Glutamatergic neuron (in vitro differentiated cells): ENCODE measurements around the gene L3MBTL4. TPM values are rescaled to one million over a fixed set of nuclear protein-coding genes. Genes with fewer than 3 reads are reported as not detected.

ENCODE experiments used
- DNase-seq: peaks from one replicate; pipeline ENCODE4 v3.0.0; 2022
- H3K27ac Mint-ChIP-seq: one replicate; pipeline ENCODE4 v1.8.0; 2020; ENCODE audit warnings: mild to moderate bottlenecking, mixed read lengths, inconsistent platforms; ENCODE audit not compliant: unreplicated experiment
- H3K27me3 Mint-ChIP-seq: one replicate; pipeline ENCODE4 v1.8.0; 2020; ENCODE audit warnings: mild to moderate bottlenecking, moderate library complexity, mixed read lengths, inconsistent platforms; ENCODE audit not compliant: unreplicated experiment
- H3K36me3 Mint-ChIP-seq: one replicate; pipeline ENCODE4 v1.8.0; 2020; ENCODE audit warnings: mild to moderate bottlenecking, mixed read lengths, inconsistent platforms; ENCODE audit not compliant: unreplicated experiment
- H3K4me1 Mint-ChIP-seq: one replicate; pipeline ENCODE4 v1.8.0; 2020; ENCODE audit warnings: mild to moderate bottlenecking, low read depth, mixed read lengths, inconsistent platforms; ENCODE audit not compliant: unreplicated experiment
- H3K4me3 Mint-ChIP-seq: one replicate; pipeline ENCODE4 v1.8.0; 2020; ENCODE audit warnings: mild to moderate bottlenecking, mixed read lengths, inconsistent platforms; ENCODE audit not compliant: unreplicated experiment
- H3K9me3 Mint-ChIP-seq: one replicate; pipeline ENCODE4 v1.8.0; 2020; ENCODE audit warnings: mild to moderate bottlenecking, moderate library complexity, mixed read lengths, inconsistent platforms; ENCODE audit not compliant: unreplicated experiment
- CTCF ChIP-seq: fragments of 200-600 bp; sonication (generic); IDR thresholded peaks from one replicate; pipeline ENCODE4 v1.5.0; 2021; ENCODE audit not compliant: partially characterized antibody, unreplicated experiment
- total RNA-seq: library from RNA; stranded (reverse); fragmentation: NEBNext Ultra II Directional; extraction: Animal tissue kit (Norgen Biotek cat#: 25700); gene quantifications from one replicate; pipeline ENCODE4 v1.2.1, GENCODE V29; 2021; ENCODE audit not compliant: unreplicated experiment

Gene L3MBTL4
- total RNA-seq, 1 donor from 2014 or later, result 0.32 TPM

- no peaks in the 10 kb centered on the region for H3K36me3 Mint-ChIP-seq
- H3K27ac Mint-ChIP-seq, result no peak overlapping the region
- no peaks in the 10 kb centered on the region for H3K4me1 Mint-ChIP-seq
- H3K4me3 Mint-ChIP-seq, result no peak overlapping the region
- H3K27me3 Mint-ChIP-seq, result peaks cover 2% of the 10 kb centered on the region
- no peak for TF ChIP-seq CTCF
- H3K9me3 Mint-ChIP-seq, result no peaks in the 10 kb centered on the region
- no peak for DNase-seq
Observed at GRCh38 chr18:6009756-6010155, 405.0 kb downstream of the L3MBTL4 start.

GRCh38 chr18:6004683-6005082 lies 410.0 kb downstream of the L3MBTL4 start:
- H3K27me3 Mint-ChIP-seq, result peaks cover 2% of the 10 kb centered on the region
- no peak overlapping the region for H3K27ac Mint-ChIP-seq
- H3K4me1 Mint-ChIP-seq, result no peaks in the 10 kb centered on the region
- no peaks in the 10 kb centered on the region for H3K36me3 Mint-ChIP-seq
- no peak overlapping the region for H3K4me3 Mint-ChIP-seq
- TF ChIP-seq CTCF, result no peak
- no peak for DNase-seq
- no peaks in the 10 kb centered on the region for H3K9me3 Mint-ChIP-seq

DNA sequence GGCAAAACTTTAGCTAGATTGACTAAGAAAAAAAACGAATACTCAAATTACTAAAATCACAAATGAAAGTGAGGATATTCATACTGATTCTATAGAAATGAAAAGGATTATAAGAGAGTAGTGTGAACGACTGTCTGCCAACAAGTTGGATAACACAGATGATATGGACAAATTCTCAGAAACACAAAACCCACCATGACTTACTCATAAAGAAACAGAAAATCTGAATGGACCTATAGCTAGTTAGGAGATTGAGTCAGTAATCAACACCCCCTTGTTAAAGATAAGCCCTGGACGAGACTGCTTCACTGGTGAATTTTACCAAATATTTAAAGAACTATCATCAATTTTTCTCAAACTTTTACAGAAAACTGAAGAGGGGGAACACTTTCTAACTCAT lies 410.6 kb downstream of the L3MBTL4 start:
- H3K4me1 Mint-ChIP-seq, result no peaks in the 10 kb centered on the region
- no peak for DNase-seq
- no peak for TF ChIP-seq CTCF
- no peaks in the 10 kb centered on the region for H3K36me3 Mint-ChIP-seq
- no peaks in the 10 kb centered on the region for H3K9me3 Mint-ChIP-seq
- H3K27ac Mint-ChIP-seq, result no peak overlapping the region
- peaks cover 2% of the 10 kb centered on the region for H3K27me3 Mint-ChIP-seq
- no peak overlapping the region for H3K4me3 Mint-ChIP-seq

DNA sequence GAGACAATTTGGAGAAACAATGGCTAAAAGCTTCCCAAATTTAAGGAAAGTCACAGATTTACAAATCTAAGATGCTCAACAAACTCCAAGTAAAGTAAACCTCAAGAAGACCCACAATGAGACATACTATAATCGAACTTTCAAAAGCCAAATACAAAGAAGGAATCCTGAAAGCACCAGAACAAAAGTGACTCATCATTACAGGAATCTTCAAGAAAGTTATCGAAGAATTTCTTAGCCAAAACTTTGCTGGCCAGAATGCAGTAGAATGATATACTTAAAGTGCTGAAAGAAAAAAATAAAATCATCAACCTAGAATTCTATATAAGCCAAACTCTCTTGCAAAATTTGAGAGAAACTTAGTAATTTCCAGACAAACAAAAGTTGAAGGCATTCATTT lies 412.8 kb downstream of the L3MBTL4 start:
- H3K9me3 Mint-ChIP-seq, result no peaks in the 10 kb centered on the region
- no peak overlapping the region for H3K27ac Mint-ChIP-seq
- no peaks in the 10 kb centered on the region for H3K27me3 Mint-ChIP-seq
- H3K4me1 Mint-ChIP-seq, result no peaks in the 10 kb centered on the region
- H3K36me3 Mint-ChIP-seq, result no peaks in the 10 kb centered on the region
- no peak for TF ChIP-seq CTCF
- H3K4me3 Mint-ChIP-seq, result no peak overlapping the region
- no peak for DNase-seq

GRCh38 chr18:5998907-5999306 lies 415.8 kb downstream of the L3MBTL4 start:
- no peaks in the 10 kb centered on the region for H3K27me3 Mint-ChIP-seq
- DNase-seq, result no peak
- no peak for TF ChIP-seq CTCF
- H3K4me3 Mint-ChIP-seq, result no peak overlapping the region
- H3K9me3 Mint-ChIP-seq, result no peaks in the 10 kb centered on the region
- no peak overlapping the region for H3K27ac Mint-ChIP-seq
- no peaks in the 10 kb centered on the region for H3K36me3 Mint-ChIP-seq
- H3K4me1 Mint-ChIP-seq, result no peaks in the 10 kb centered on the region
